ENCODE measurements around the gene COL7A1.
"Not testable (repeated sequence)": the region's sequence is repeated elsewhere in the genome, so short reads cannot be mapped to it uniquely, and the experiment has no call there.

Gene COL7A1

GRCh38 chr3:48536785-48537184 is 58.3 kb downstream of the COL7A1 start:
- no peak for TF ChIP-seq CTCF (IDR thresholded peaks at IDR 0.05; ENCODE audit: low read depth, low read length)
- in situ Hi-C loops (cut with HindIII; ENCODE audit: low sequenced_read_pairs) = no loop called here
- H3K4me3 ChIP-seq (ENCODE audit: low read depth, low read length) = no peak overlapping the region
- no peak for DNase-seq (ENCODE audit: low read depth, low spot score)

GRCh38 chr3:48536116-48536515 is 59.0 kb downstream of the COL7A1 start:
- no peak overlapping the region for H3K4me3 ChIP-seq (ENCODE audit: low read depth, low read length)
- no peak for DNase-seq (ENCODE audit: low read depth, low spot score)
- no peak for TF ChIP-seq CTCF (IDR thresholded peaks at IDR 0.05; ENCODE audit: low read depth, low read length)
- in situ Hi-C loops (cut with HindIII; ENCODE audit: low sequenced_read_pairs) = no loop called here

GRCh38 chr3:48535578-48535977 is 59.6 kb downstream of the COL7A1 start:
- H3K4me3 ChIP-seq (ENCODE audit: low read depth, low read length) = no peak overlapping the region
- DNase-seq (ENCODE audit: low read depth, low spot score) = no peak
- in situ Hi-C loops (cut with HindIII; ENCODE audit: low sequenced_read_pairs) = no loop called here
- TF ChIP-seq CTCF (IDR thresholded peaks at IDR 0.05; ENCODE audit: low read depth, low read length) = no peak

GRCh38 chr3:48532977-48533337 is 62.2 kb downstream of the COL7A1 start:
- DNase-seq (ENCODE audit: low read depth, low spot score) = no peak
- no peak for TF ChIP-seq CTCF (IDR thresholded peaks at IDR 0.05; ENCODE audit: low read depth, low read length)
- in situ Hi-C loops (cut with HindIII; ENCODE audit: low sequenced_read_pairs) = no loop called here
- H3K4me3 ChIP-seq (ENCODE audit: low read depth, low read length) = no peak overlapping the region

- in situ Hi-C loops (cut with HindIII; ENCODE audit: low sequenced_read_pairs) = no loop called here
- no peak overlapping the region for H3K4me3 ChIP-seq (ENCODE audit: low read depth, low read length)
- DNase-seq (ENCODE audit: low read depth, low spot score) = no peak
- TF ChIP-seq CTCF (IDR thresholded peaks at IDR 0.05; ENCODE audit: low read depth, low read length) = no peak
These were observed 62.7 kb downstream of the COL7A1 start for GRCh38 chr3:48532271-48532976.

- H3K4me3 ChIP-seq (ENCODE audit: low read depth, low read length); in situ Hi-C loops (cut with HindIII; ENCODE audit: low sequenced_read_pairs); DNase-seq (ENCODE audit: low read depth, low spot score): not testable (repeated sequence)
These were observed 64.4 kb downstream of the COL7A1 start for GRCh38 chr3:48530701-48531100.

GRCh38 chr3:48528754-48529153 is 66.4 kb downstream of the COL7A1 start:
- no peak for TF ChIP-seq CTCF (IDR thresholded peaks at IDR 0.05; ENCODE audit: low read depth, low read length)
- in situ Hi-C loops (cut with HindIII; ENCODE audit: low sequenced_read_pairs) = no loop called here

More at GRCh38 chr3:48528754-48529153, 66.4 kb downstream of the COL7A1 start:
- no peak for DNase-seq (ENCODE audit: low read depth, low spot score)
- H3K4me3 ChIP-seq (ENCODE audit: low read depth, low read length) = no peak overlapping the region
